Astrocyte (in vitro differentiated cells and primary cell): ENCODE results near the gene TEX55. TPM values are rescaled to one million over a fixed set of nuclear protein-coding genes. Genes with fewer than 3 reads are reported as not detected.
A peak's percentile ranks its signal among the peaks of the same experiment; 100 is the strongest.

Experiments
- DNase-seq: peaks from one replicate; pipeline ENCODE4 v3.0.0-alpha.2; 2010; ENCODE audit warnings: low read depth
- FAIRE-seq: peaks from 2 replicates; lab custom pipeline; 2011; peaks lifted over from hg19 to GRCh38; lab: Jason Lieb, UNC
- H2AFZ ChIP-seq: 2 replicates; pipeline ENCODE4 v1.6.0; 2012; ENCODE audit warnings: low read depth, low read length, inconsistent platforms
- H3K27ac ChIP-seq: 2 replicates; pipeline ENCODE4 v1.5.1; 2011; ENCODE audit warnings: low read depth, low read length, inconsistent platforms
- H3K27me3 ChIP-seq: 2 replicates; pipeline ENCODE4 v1.6.0; 2011; ENCODE audit warnings: low read length, inconsistent platforms; ENCODE audit not compliant: insufficient read depth
- H3K36me3 ChIP-seq: 2 replicates; pipeline ENCODE4 v1.5.1; 2011; ENCODE audit warnings: low read length, inconsistent platforms; ENCODE audit not compliant: insufficient read depth
- H3K4me1 ChIP-seq: 2 replicates; pipeline ENCODE4 v1.5.1; 2011; ENCODE audit warnings: low read length, inconsistent platforms; ENCODE audit not compliant: insufficient read depth
- H3K4me2 ChIP-seq: 2 replicates; pipeline ENCODE4 v1.6.0; 2012; ENCODE audit warnings: low read length, inconsistent platforms
- H3K4me3 ChIP-seq: 2 replicates; pipeline ENCODE4 v1.5.1; 2011; ENCODE audit warnings: low read depth, mild to moderate bottlenecking, low read length, inconsistent platforms; ENCODE audit not compliant: insufficient read depth
- H3K79me2 ChIP-seq: 2 replicates; pipeline ENCODE4 v1.6.0; 2012; ENCODE audit warnings: mild to moderate bottlenecking, low read length, inconsistent platforms; ENCODE audit not compliant: insufficient read depth
- H3K9ac ChIP-seq: 2 replicates; pipeline ENCODE4 v1.6.0; 2012; ENCODE audit warnings: mild to moderate bottlenecking, low read length, inconsistent platforms
- H3K9me3 ChIP-seq: 2 replicates; pipeline ENCODE4 v1.5.1; 2012; ENCODE audit warnings: low read depth, mild to moderate bottlenecking, low read length, inconsistent platforms; ENCODE audit not compliant: insufficient read depth
- H4K20me1 ChIP-seq: 2 replicates; pipeline ENCODE4 v1.6.0; 2012; ENCODE audit warnings: low read length, inconsistent platforms; ENCODE audit not compliant: insufficient read depth
- H3K27ac Mint-ChIP-seq: one replicate; pipeline ENCODE4 v1.8.0; 2021; ENCODE audit warnings: mild to moderate bottlenecking, mixed read lengths; ENCODE audit not compliant: unreplicated experiment
- H3K27me3 Mint-ChIP-seq: one replicate; pipeline ENCODE4 v1.8.0; 2021; ENCODE audit warnings: low read depth, mixed read lengths; ENCODE audit not compliant: unreplicated experiment
- H3K36me3 Mint-ChIP-seq: one replicate; pipeline ENCODE4 v1.8.0; 2021; ENCODE audit warnings: low read depth, mixed read lengths; ENCODE audit not compliant: unreplicated experiment
- H3K4me1 Mint-ChIP-seq: one replicate; pipeline ENCODE4 v1.8.0; 2021; ENCODE audit warnings: low read depth, mixed read lengths; ENCODE audit not compliant: unreplicated experiment
- H3K4me3 Mint-ChIP-seq: one replicate; pipeline ENCODE4 v1.8.0; 2021; ENCODE audit warnings: mild to moderate bottlenecking, moderate library complexity, mixed read lengths; ENCODE audit not compliant: unreplicated experiment
- H3K9me3 Mint-ChIP-seq: one replicate; pipeline ENCODE4 v1.8.0; 2021; ENCODE audit warnings: mild to moderate bottlenecking, mixed read lengths; ENCODE audit not compliant: unreplicated experiment
- CTCF ChIP-seq: IDR thresholded peaks from 2 replicates; pipeline ENCODE4 v1.5.1; 2011; ENCODE audit warnings: low read depth, mild to moderate bottlenecking, inconsistent platforms, low read length, moderate library complexity; ENCODE audit not compliant: insufficient read depth
- EZH2 ChIP-seq: IDR thresholded peaks from 2 replicates; pipeline ENCODE4 v1.6.1; 2012; ENCODE audit warnings: mild to moderate bottlenecking, low read length, inconsistent platforms; ENCODE audit not compliant: insufficient read depth
- total RNA-seq: library from RNA; stranded (reverse); gene quantifications from 2 replicates; pipeline ENCODE4 v1.2.1, GENCODE V29; 2021

Gene TEX55
- total RNA-seq, 1 donor from 2014 or later: not detected

GRCh38 chr3:119175872-119176756 is 30.1 kb downstream of the TEX55 start:
- Histone ChIP-seq H3K4me1 (peaks cover 4% of the 10 kb centered on the region), H4K20me1 (no peaks in the 10 kb centered on the region), H2AFZ (no peak overlapping the region), H3K9me3 (no peaks in the 10 kb centered on the region), H3K9ac (peak overlapping the region; percentile 28), H3K27ac (peak overlapping the region; percentile 45), H3K27me3 (peaks cover 2% of the 10 kb centered on the region), H3K4me3 (no peak overlapping the region), H3K36me3 (no peaks in the 10 kb centered on the region), H3K4me2 (peak overlapping the region; percentile 38), H3K79me2 (no peaks in the 10 kb centered on the region)
- Mint-ChIP-seq H3K27ac (no peak overlapping the region), H3K36me3 (no peaks in the 10 kb centered on the region), H3K27me3 (peaks cover 4% of the 10 kb centered on the region), H3K9me3 (peaks cover 2% of the 10 kb centered on the region), H3K4me3 (no peak overlapping the region), H3K4me1 (peaks cover 5% of the 10 kb centered on the region)
- TF ChIP-seq EZH2 (no peak), CTCF (no peak)
- DNase-seq (peak; percentile 69), FAIRE-seq (no peak)

- H3K4me2 ChIP-seq: peak overlapping the region; percentile 38
- Mint-ChIP-seq H3K4me1 (peaks cover 5% of the 10 kb centered on the region), H3K27me3 (peaks cover 4% of the 10 kb centered on the region), H3K4me3 (no peak overlapping the region), H3K9me3 (peaks cover 2% of the 10 kb centered on the region), H3K36me3 (no peaks in the 10 kb centered on the region), H3K27ac (no peak overlapping the region)
- no peak overlapping the region for H3K4me3 ChIP-seq
- H2AFZ ChIP-seq: no peak overlapping the region
- FAIRE-seq (no peak), DNase-seq (no peak)
- peak overlapping the region; percentile 28 for H3K9ac ChIP-seq
- H3K9me3 ChIP-seq: no peaks in the 10 kb centered on the region
- H3K79me2 ChIP-seq: no peaks in the 10 kb centered on the region
- H3K4me1 ChIP-seq: peaks cover 4% of the 10 kb centered on the region
- no peak for TF ChIP-seq CTCF
- no peaks in the 10 kb centered on the region for H4K20me1 ChIP-seq
- no peaks in the 10 kb centered on the region for H3K36me3 ChIP-seq
- H3K27me3 ChIP-seq: peaks cover 2% of the 10 kb centered on the region
- H3K27ac ChIP-seq: no peak overlapping the region
These were observed 30.8 kb downstream of the TEX55 start for GRCh38 chr3:119176778-119177177.

- peaks cover 2% of the 10 kb centered on the region for H3K27me3 ChIP-seq
- no peaks in the 10 kb centered on the region for H3K36me3 Mint-ChIP-seq
- no peaks in the 10 kb centered on the region for H4K20me1 ChIP-seq
- peaks cover 5% of the 10 kb centered on the region for H3K4me1 Mint-ChIP-seq
- H3K4me1 ChIP-seq: peaks cover 4% of the 10 kb centered on the region
- H2AFZ ChIP-seq: no peak overlapping the region
- no peak for DNase-seq
- TF ChIP-seq EZH2: no peak
- no peak for TF ChIP-seq CTCF
- H3K27ac ChIP-seq: peak overlapping the region; percentile 3
- H3K4me3 Mint-ChIP-seq: no peak overlapping the region
- no peaks in the 10 kb centered on the region for H3K9me3 ChIP-seq
- H3K9me3 Mint-ChIP-seq: peaks cover 2% of the 10 kb centered on the region
- no peaks in the 10 kb centered on the region for H3K36me3 ChIP-seq
- no peak for FAIRE-seq
- no peak overlapping the region for H3K4me2 ChIP-seq
- H3K27ac Mint-ChIP-seq: no peak overlapping the region
- H3K79me2 ChIP-seq: no peaks in the 10 kb centered on the region
- H3K9ac ChIP-seq: no peak overlapping the region
- no peak overlapping the region for H3K4me3 ChIP-seq
- H3K27me3 Mint-ChIP-seq: peaks cover 4% of the 10 kb centered on the region
These were observed 31.4 kb downstream of the TEX55 start for GRCh38 chr3:119177321-119177720.
